Fibroblast of gingiva (primary cell): Measurements from ENCODE around the gene RAP1A.
"Not testable (repeated sequence)": the region's sequence is repeated elsewhere in the genome, so short reads cannot be mapped to it uniquely, and the experiment has no call there.

Experiments used
- DNase-seq: peaks from one replicate; pipeline ENCODE4 v3.0.0-alpha.2; 2011; ENCODE audit warnings: low read depth

RAP1A gene

GRCh38 chr1:111629190-111629954 is 9.8 kb downstream of the RAP1A start:
- DNase-seq: no peak

GRCh38 chr1:111630567-111630966 is 11.0 kb downstream of the RAP1A start:
- DNase-seq: no peak

- no peak for DNase-seq
These were observed 11.9 kb downstream of the RAP1A start for GRCh38 chr1:111631502-111631901.

GRCh38 chr1:111632771-111633170 is 13.2 kb downstream of the RAP1A start:
- not testable (repeated sequence) for DNase-seq

GRCh38 chr1:111633736-111634247 is 14.2 kb downstream of the RAP1A start:
- no peak for DNase-seq

GRCh38 chr1:111635324-111636009 is 15.9 kb downstream of the RAP1A start:
- no peak for DNase-seq

GRCh38 chr1:111638320-111638719 is 18.7 kb downstream of the RAP1A start:
- no peak for DNase-seq

- no peak for DNase-seq
These were observed 20.1 kb downstream of the RAP1A start for GRCh38 chr1:111639602-111640198.

- DNase-seq: no peak
These were observed 23.5 kb downstream of the RAP1A start for GRCh38 chr1:111643097-111643496.

- no peak for DNase-seq
These were observed 24.1 kb downstream of the RAP1A start for GRCh38 chr1:111643696-111644095.

- DNase-seq: no peak
These were observed 24.9 kb downstream of the RAP1A start for GRCh38 chr1:111644506-111644905.

- no peak for DNase-seq
These were observed 28.1 kb downstream of the RAP1A start for GRCh38 chr1:111647736-111648135.

- no peak for DNase-seq
These were observed 29.2 kb downstream of the RAP1A start for GRCh38 chr1:111648806-111649205.

- DNase-seq: no peak
These were observed 29.6 kb downstream of the RAP1A start for GRCh38 chr1:111649227-111649626.

GRCh38 chr1:111649648-111650047 is 30.1 kb downstream of the RAP1A start:
- no peak for DNase-seq

GRCh38 chr1:111653709-111654108 is 34.1 kb downstream of the RAP1A start:
- DNase-seq: no peak

GRCh38 chr1:111654839-111655238 is 35.2 kb downstream of the RAP1A start:
- no peak for DNase-seq

- peak; percentile 61 for DNase-seq
These were observed 36.8 kb downstream of the RAP1A start for GRCh38 chr1:111656086-111657017.

GRCh38 chr1:111658622-111659021 is 39.0 kb downstream of the RAP1A start:
- no peak for DNase-seq

- DNase-seq: peak; percentile 30
These were observed 40.9 kb downstream of the RAP1A start for GRCh38 chr1:111660204-111661150.

- no peak for DNase-seq
These were observed 45.1 kb downstream of the RAP1A start for GRCh38 chr1:111664652-111665051.
